Stomach (tissue), 9 donors: ENCODE measurements around the gene TBX2. TPM values are rescaled to one million over a fixed set of nuclear protein-coding genes. Genes with fewer than 3 reads are reported as not detected.

Experiments used
- DNase-seq, 2 donors: peaks; one replicate each; pipeline versions ENCODE4 v3.0.0 to v3.0.0-alpha.2; 2013 to 2019
- H3K27ac ChIP-seq, 5 donors: fragments of 200-600 bp in 4 of 5; sonication (generic) in 4 of 5; one replicate each; pipeline ENCODE4 v1.5.1; 2013 to 2019; ENCODE audit warnings: mild to moderate bottlenecking in 1 of 5, moderate library complexity in 1 of 5
- H3K27me3 ChIP-seq, 3 donors: fragments of 200-600 bp; sonication (generic); one replicate each; pipeline ENCODE4 v1.5.1; 2017 to 2019; ENCODE audit warnings: mixed run types in 1 of 3
- H3K36me3 ChIP-seq, 4 donors: fragments of 200-600 bp; sonication (generic); 1 replicate in 3 of 4; 2 replicates in 1 of 4; pipeline ENCODE4 v1.5.1; 2016 to 2019
- H3K4me1 ChIP-seq, 4 donors: fragments of 200-600 bp; sonication (generic); one replicate each; pipeline ENCODE4 v1.5.1; 2016 to 2019
- H3K4me3 ChIP-seq, 4 donors: fragments of 200-600 bp; sonication (generic) in 3 of 4; one replicate each; pipeline ENCODE4 v1.5.1; 2016 to 2019; ENCODE audit warnings: mild to moderate bottlenecking in 1 of 4
- H3K9me3 ChIP-seq, 4 donors: fragments of 200-600 bp; sonication (generic); one replicate each; pipeline ENCODE4 v1.5.1; 2016 to 2019
- CTCF ChIP-seq, 7 experiments: fragments of 450-650 bp in 4 of 7; fragments of 200-600 bp in 3 of 7; sonication (generic) in 3 of 7; IDR thresholded peaks; one replicate each; pipeline ENCODE4 v1.5.1; 2016 to 2019; ENCODE audit warnings: antibody characterized with exemption in 7 of 7, control low read depth in 2 of 7, mild to moderate bottlenecking in 1 of 7
- EP300 ChIP-seq: sonication (generic); formaldehyde crosslinking; IDR thresholded peaks from one replicate; pipeline ENCODE4 v1.6.1; 2017; ENCODE audit warnings: antibody characterized with exemption
- POLR2A ChIP-seq, 4 donors: fragments of 450-650 bp; IDR thresholded peaks; one replicate each; pipeline ENCODE4 v1.6.1; 2016; ENCODE audit warnings: antibody characterized with exemption in 4 of 4, control low read depth in 2 of 4, mild to moderate bottlenecking in 1 of 4, moderate library complexity in 1 of 4
- POLR2AphosphoS5 ChIP-seq, 3 donors: sonication (generic); formaldehyde crosslinking; IDR thresholded peaks; one replicate each; pipeline ENCODE4 v1.6.1; 2016; ENCODE audit warnings: antibody characterized with exemption in 3 of 3
- WGBS, 5 donors: extraction: QIAGEN DNeasy Blood & Tissue Kit in 3 of 5; methylation state at CpG; one replicate each; pipeline versions ENCODE4 v1.1.5 to v1.1.7; 2013 to 2018; 5-methylcytosine and 5-hydroxymethylcytosine counted together
- intact Hi-C: fragments of 100-400 bp; cut with DNase I; formaldehyde crosslinking; loops from one replicate; pipeline ENCODE4 v1.15.1; 2023; ENCODE audit warnings: low total_unique reads
- polyA plus RNA-seq, 3 donors: library from polyadenylated mRNA; stranded (reverse); fragments of 200-250 nt; gene quantifications; one replicate each; pipeline ENCODE4 v1.2.3, GENCODE V29; 2013
- total RNA-seq, 5 donors: library from RNA; depleted of rRNA; stranded (reverse); fragments of >200 nt; gene quantifications; one replicate each; pipeline versions ENCODE4 v1.1.0 to v1.2.3, GENCODE V29; 2014 to 2016
- donor health status: healthy with polysubstance abuse.
- donor health status: Bipolar disorder and iron deficiency.
- donor health status: healthy.

Gene TBX2
- total and polyA plus RNA-seq, 8 donors, result 0.58 to 31.6 (median 22.1) TPM

- Histone ChIP-seq H3K9me3 (no peaks in the 10 kb centered on the region), H3K27me3 (peaks cover 5 to 86% (median 59%) of the 10 kb centered on the region in 3 donors), H3K36me3 (no peaks in the 10 kb centered on the region), H3K27ac (peak overlapping the region; percentile 55 to 93 (median 84)), H3K4me3 (peak overlapping the region; percentile 46 to 75 (median 65)), H3K4me1 (peaks cover 25 to 78% (median 59%) of the 10 kb centered on the region in 4 donors)
- DNase-seq, result no peak
- intact Hi-C loops, result loop anchor here (10.0 kb wide), 1 partner anchor 424 kb away; no protein-coding TSS in a partner anchor
- 0 to 12% (median 1%) methylated on average over 5 to 29 of the region's 29 CpGs; no CpG with 5 or more reads in 1 of the 5 donors for WGBS, 5 donors
- TF ChIP-seq EP300 (no peak), CTCF (IDR thresholded peaks at IDR 0.05) (peak in 1 of 7 experiments; percentile 2), POLR2AphosphoS5 (IDR thresholded peaks at IDR 0.05) (no peak), POLR2A (IDR thresholded peaks at IDR 0.05) (no peak)
These were observed 11.3 kb downstream of the TBX2 start for GRCh38 chr17:61411011-61411260.

- TF ChIP-seq POLR2AphosphoS5 (IDR thresholded peaks at IDR 0.05) (no peak), CTCF (IDR thresholded peaks at IDR 0.05) (no peak), EP300 (no peak), POLR2A (IDR thresholded peaks at IDR 0.05) (no peak)
- Histone ChIP-seq H3K9me3 (no peaks in the 10 kb centered on the region), H3K4me1 (peaks cover 25 to 79% (median 62%) of the 10 kb centered on the region in 4 donors), H3K4me3 (peak overlapping the region; percentile 46 to 75 (median 65)), H3K27me3 (peaks cover 5 to 81% (median 55%) of the 10 kb centered on the region in 3 donors), H3K36me3 (no peaks in the 10 kb centered on the region), H3K27ac (peak overlapping the region; percentile 55 to 93 (median 84))
- intact Hi-C loops, result loop anchor here (10.0 kb wide), 1 partner anchor 423 kb away; no protein-coding TSS in a partner anchor
- WGBS, 5 donors, result 1 to 2% (median 1%) methylated on average over 64 to 75 of the region's 75 CpGs
- peak; percentile 51 to 82 for DNase-seq
These were observed 11.9 kb downstream of the TBX2 start for GRCh38 chr17:61411261-61412142.

- Histone ChIP-seq H3K27ac (peak overlapping the region; percentile 55 to 93 (median 84)), H3K4me1 (peaks cover 32 to 83% (median 70%) of the 10 kb centered on the region in 4 donors), H3K9me3 (no peaks in the 10 kb centered on the region), H3K4me3 (peak overlapping the region; percentile 46 to 75 (median 65)), H3K27me3 (peaks cover 5 to 81% (median 50%) of the 10 kb centered on the region in 3 donors), H3K36me3 (no peaks in the 10 kb centered on the region)
- intact Hi-C loops, result loop anchor here (10.0 kb wide), 1 partner anchor 422 kb away; no protein-coding TSS in a partner anchor
- 0 to 2% (median 1%) methylated on average over 9 to 69 of the region's 69 CpGs for whole genome bisulfite sequencing, 5 donors
- DNase-seq, result peak; percentile 82 to 93
- TF ChIP-seq CTCF (IDR thresholded peaks at IDR 0.05), result peak in 5 of 7 experiments; percentile 90 to 100 (median 98)
- TF ChIP-seq POLR2AphosphoS5 (IDR thresholded peaks at IDR 0.05), result peak in 1 of 3 donors; percentile 62
- no peak for TF ChIP-seq POLR2A (IDR thresholded peaks at IDR 0.05)
- no peak for TF ChIP-seq EP300
These were observed 12.7 kb downstream of the TBX2 start for GRCh38 chr17:61412143-61412859.
